ENCODE results near the gene HCRTR1. TPM values are rescaled to one million over a fixed set of nuclear protein-coding genes. Genes with fewer than 3 reads are reported as not detected.

Gene HCRTR1
- total RNA-seq, 1 experiment from 2014 or later, result not detected

DNA sequence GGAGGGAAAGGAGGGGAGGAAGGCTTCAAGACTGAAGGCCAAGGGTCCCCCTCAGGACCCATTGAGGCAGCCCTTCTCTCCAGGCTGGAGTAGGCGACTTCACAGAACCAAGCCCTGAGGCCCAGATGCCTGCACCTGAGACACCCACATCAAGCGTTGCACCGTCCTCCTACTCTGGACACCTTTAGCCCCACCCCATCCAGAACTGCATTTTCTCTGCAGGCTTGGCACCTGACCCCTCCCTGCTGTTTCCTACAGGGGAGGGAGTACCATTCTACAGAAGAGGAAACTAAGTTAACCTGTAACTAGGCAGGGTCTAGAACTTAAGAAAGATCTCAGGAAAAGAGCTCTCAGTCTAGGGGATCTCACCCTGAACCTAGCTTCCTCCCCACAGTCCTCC, 15.2 kb downstream of the HCRTR1 start:
- no peak for DNase-seq
- intact Hi-C loops (cut with micrococcal nuclease; ENCODE audit: unreplicated experiment), result no loop called here
- no peaks in the 10 kb centered on the region for H3K4me1 ChIP-seq (replicated peaks; ENCODE audit: insufficient read depth)

DNA sequence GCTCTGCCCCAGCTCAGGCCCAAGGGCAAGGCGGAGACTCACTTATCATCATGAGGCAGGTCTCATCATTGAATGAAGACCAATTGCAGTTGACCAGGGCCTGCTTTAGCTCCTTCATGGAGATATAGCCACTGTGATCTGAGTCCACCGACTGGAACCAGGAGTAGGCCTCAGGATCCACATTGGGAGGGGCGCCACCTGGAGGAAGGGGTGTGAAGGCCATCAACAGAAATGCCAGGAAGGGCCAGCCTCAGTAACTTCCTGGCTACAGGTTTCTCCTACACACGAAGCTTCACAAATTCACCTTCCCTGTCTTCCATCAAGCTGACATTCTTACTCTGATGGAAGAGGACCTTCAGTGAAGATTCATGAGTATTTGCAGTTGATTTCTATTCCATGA, 15.6 kb downstream of the HCRTR1 start:
- peak; percentile 34 to 44 for DNase-seq
- Histone ChIP-seq H3K4me1 (replicated peaks; ENCODE audit: insufficient read depth) (no peaks in the 10 kb centered on the region), H3F3A (ENCODE audit: insufficient read depth, low read depth) (no peaks in the 10 kb centered on the region; the same call in 1 of the 2 replicates), H4K20me1 (ENCODE audit: insufficient read depth) (peaks cover 37% of the 10 kb centered on the region; the same call in 1 of the 2 replicates), H3K36me3 (ENCODE audit: low read depth) (peaks cover 62% of the 10 kb centered on the region), H3K9me3 (ENCODE audit: insufficient read depth, low read depth) (no peaks in the 10 kb centered on the region), H3K4me3 (no peak overlapping the region), H2AFZ (no peak overlapping the region), H3K79me2 (ENCODE audit: low read depth) (peaks cover 29% of the 10 kb centered on the region), H3K27me3 (ENCODE audit: insufficient read depth, low read depth) (no peaks in the 10 kb centered on the region), H3K27ac (no peak overlapping the region), H3K4me2 (no peak overlapping the region), H3K9me2 (ENCODE audit: insufficient read depth) (no peaks in the 10 kb centered on the region)
- TF ChIP-seq, protein P1, sequence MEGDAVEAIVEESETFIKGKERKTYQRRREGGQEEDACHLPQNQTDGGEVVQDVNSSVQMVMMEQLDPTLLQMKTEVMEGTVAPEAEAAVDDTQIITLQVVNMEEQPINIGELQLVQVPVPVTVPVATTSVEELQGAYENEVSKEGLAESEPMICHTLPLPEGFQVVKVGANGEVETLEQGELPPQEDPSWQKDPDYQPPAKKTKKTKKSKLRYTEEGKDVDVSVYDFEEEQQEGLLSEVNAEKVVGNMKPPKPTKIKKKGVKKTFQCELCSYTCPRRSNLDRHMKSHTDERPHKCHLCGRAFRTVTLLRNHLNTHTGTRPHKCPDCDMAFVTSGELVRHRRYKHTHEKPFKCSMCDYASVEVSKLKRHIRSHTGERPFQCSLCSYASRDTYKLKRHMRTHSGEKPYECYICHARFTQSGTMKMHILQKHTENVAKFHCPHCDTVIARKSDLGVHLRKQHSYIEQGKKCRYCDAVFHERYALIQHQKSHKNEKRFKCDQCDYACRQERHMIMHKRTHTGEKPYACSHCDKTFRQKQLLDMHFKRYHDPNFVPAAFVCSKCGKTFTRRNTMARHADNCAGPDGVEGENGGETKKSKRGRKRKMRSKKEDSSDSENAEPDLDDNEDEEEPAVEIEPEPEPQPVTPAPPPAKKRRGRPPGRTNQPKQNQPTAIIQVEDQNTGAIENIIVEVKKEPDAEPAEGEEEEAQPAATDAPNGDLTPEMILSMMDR (conservative IDR thresholded peaks at IDR 0.05), result peak; percentile 87
- no peak for TF ChIP-seq EZH2 (IDR thresholded peaks at IDR 0.05; ENCODE audit: low read depth)
- BruUV-seq (replicated peaks), result no TSS peak
- ChIA-PET CTCF (no interaction called here), POLR2A (ENCODE audit: unreplicated experiment) (no interaction called here)
- intact Hi-C loops (cut with micrococcal nuclease; ENCODE audit: unreplicated experiment), result no loop called here

More for the DNA sequence above, 15.2 kb downstream of the HCRTR1 start:
- ChIA-PET CTCF (no interaction called here), POLR2A (ENCODE audit: unreplicated experiment) (no interaction called here)
- H3K4me3 ChIP-seq, result no peak overlapping the region
- peaks cover 24% of the 10 kb centered on the region for H3K79me2 ChIP-seq (ENCODE audit: low read depth)
- no peak for TF ChIP-seq EZH2 (IDR thresholded peaks at IDR 0.05; ENCODE audit: low read depth)
- TF ChIP-seq, protein P1 (conservative IDR thresholded peaks at IDR 0.05), result no peak
- BruUV-seq (replicated peaks), result no TSS peak
- no peaks in the 10 kb centered on the region; the same call in 1 of the 2 replicates for H3F3A ChIP-seq (ENCODE audit: insufficient read depth, low read depth)
- no peaks in the 10 kb centered on the region for H3K9me3 ChIP-seq (ENCODE audit: insufficient read depth, low read depth)
- H3K36me3 ChIP-seq (ENCODE audit: low read depth), result peaks cover 64% of the 10 kb centered on the region
- no peak overlapping the region for H3K4me2 ChIP-seq
- no peaks in the 10 kb centered on the region for H3K9me2 ChIP-seq (ENCODE audit: insufficient read depth)
- no peak overlapping the region for H3K27ac ChIP-seq
- no peaks in the 10 kb centered on the region for H3K27me3 ChIP-seq (ENCODE audit: insufficient read depth, low read depth)
- H2AFZ ChIP-seq, result no peak overlapping the region
- H4K20me1 ChIP-seq (ENCODE audit: insufficient read depth), result peaks cover 32% of the 10 kb centered on the region; the same call in 1 of the 2 replicates

DNA sequence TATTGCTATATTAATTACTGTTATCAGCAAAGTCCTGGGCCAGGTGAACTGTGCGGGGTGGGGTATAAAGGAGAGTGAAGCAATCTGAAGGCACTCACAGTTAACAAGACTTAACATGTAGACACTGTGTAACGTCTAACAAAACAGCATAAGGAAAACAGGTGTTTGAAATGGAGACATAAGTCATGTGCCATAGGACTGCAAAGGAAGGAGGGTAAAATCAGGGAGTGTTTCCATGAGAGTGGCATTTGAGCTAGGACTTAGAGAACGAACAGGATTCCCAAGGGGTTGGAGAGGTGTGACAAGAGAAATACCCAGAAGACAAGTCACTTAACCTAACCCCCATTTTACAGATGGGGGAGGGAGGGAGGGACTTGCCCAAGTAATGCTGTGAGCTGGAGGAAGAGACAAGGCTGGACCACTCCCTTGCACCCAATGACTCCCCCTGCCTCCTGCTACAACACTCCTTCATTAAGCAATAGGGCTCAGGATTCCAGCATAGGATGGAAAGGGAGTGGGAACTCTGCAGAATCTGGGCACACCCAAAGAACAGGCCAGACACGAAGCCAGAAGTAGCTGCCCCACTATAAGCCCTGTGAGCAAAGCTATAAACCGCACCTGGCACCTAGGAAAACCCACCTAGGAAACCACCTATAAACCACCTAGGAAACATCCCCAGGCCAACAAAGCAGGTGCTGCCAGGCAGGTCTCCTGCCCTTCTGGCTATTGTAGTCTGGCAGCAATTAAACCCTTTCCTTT, 20.6 kb downstream of the HCRTR1 start:
- CTCF ChIA-PET, result interaction anchor here (0.7 kb wide), 1 partner anchor 340 kb away, joined by 6 read pairs; no protein-coding TSS in a partner anchor
- Histone ChIP-seq H3F3A (ENCODE audit: insufficient read depth, low read depth) (peaks cover 28% of the 10 kb centered on the region), H3K9me3 (ENCODE audit: insufficient read depth, low read depth) (no peaks in the 10 kb centered on the region), H3K4me2 (no peak overlapping the region), H3K9me2 (ENCODE audit: insufficient read depth) (no peaks in the 10 kb centered on the region), H3K36me3 (ENCODE audit: low read depth) (peaks cover 28% of the 10 kb centered on the region; the same call in 1 of the 2 replicates), H3K27me3 (ENCODE audit: insufficient read depth, low read depth) (no peaks in the 10 kb centered on the region), H2AFZ (no peak overlapping the region), H4K20me1 (ENCODE audit: insufficient read depth) (peaks cover 57% of the 10 kb centered on the region), H3K79me2 (ENCODE audit: low read depth) (peaks cover 78% of the 10 kb centered on the region), H3K4me3 (no peak overlapping the region), H3K4me1 (replicated peaks; ENCODE audit: insufficient read depth) (peaks cover 31% of the 10 kb centered on the region), H3K27ac (no peak overlapping the region)
- TF ChIP-seq, protein P1 (conservative IDR thresholded peaks at IDR 0.05), result no peak
- no peak for TF ChIP-seq EZH2 (IDR thresholded peaks at IDR 0.05; ENCODE audit: low read depth)
- BruUV-seq (replicated peaks), result no TSS peak
- POLR2A ChIA-PET (ENCODE audit: unreplicated experiment), result interaction anchor here (0.7 kb wide), 1 partner anchor 228 kb away, joined by 3 read pairs; no protein-coding TSS in a partner anchor
- intact Hi-C loops (cut with micrococcal nuclease; ENCODE audit: unreplicated experiment), result no loop called here
- no peak for DNase-seq
